GM18502 (cell line): ENCODE measurements around the gene INPP5D.
"Not testable (repeated sequence)": the region's sequence is repeated elsewhere in the genome, so short reads cannot be mapped to it uniquely, and the experiment has no call there.

Experiments
- ATAC-seq: cut with Tn5 transposase; IDR thresholded peaks from one replicate; pipeline ENCODE4 v1.9.1; 2021; ENCODE audit warnings: mild to moderate bottlenecking; ENCODE audit not compliant: unreplicated experiment, poor library complexity

INPP5D gene

GRCh38 chr2:233112776-233113452, 52.8 kb downstream of the INPP5D start:
- ATAC-seq = no peak

DNA sequence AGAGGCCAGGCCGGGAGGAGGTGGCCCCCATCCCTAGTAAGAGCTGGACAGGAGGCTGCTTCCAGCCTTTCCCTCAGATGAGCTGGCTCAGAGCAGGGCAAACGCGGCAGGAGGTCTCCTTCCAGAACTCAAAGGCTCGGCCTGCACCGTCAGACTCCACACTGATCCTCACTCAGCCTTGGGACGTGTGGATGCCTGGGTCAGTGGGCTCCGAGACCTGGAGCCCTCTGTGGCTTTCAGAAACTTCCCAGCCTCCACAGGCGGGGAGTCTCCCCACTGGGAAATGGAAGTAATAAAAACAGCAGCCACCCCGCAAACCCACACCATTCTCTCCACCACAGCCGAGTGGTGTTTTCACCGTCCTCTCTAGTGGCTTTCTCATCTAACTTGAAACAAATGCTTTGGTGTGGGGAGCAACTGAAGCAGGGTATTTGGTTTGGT, 54.3 kb downstream of the INPP5D start:
- no peak for ATAC-seq

DNA sequence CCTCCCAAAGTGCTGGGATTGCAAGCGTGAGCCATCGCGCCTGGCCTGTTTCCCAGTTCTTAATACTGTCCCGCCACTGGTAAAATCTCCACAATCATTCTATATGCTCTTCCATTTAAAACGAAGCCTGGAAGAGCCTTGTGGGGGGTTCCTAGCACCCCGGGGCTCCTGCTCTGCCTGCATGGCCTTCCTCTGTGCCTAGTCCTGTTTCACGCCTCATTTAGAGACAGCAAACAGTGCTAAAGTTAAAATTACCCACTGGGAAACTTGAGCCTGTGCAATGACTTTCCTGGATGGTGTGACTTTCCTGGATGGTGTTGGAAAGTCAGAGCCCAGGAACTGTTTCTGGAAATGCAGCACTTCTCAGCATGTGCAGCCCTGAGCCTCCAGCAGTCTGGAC, 55.0 kb downstream of the INPP5D start:
- ATAC-seq = no peak

DNA sequence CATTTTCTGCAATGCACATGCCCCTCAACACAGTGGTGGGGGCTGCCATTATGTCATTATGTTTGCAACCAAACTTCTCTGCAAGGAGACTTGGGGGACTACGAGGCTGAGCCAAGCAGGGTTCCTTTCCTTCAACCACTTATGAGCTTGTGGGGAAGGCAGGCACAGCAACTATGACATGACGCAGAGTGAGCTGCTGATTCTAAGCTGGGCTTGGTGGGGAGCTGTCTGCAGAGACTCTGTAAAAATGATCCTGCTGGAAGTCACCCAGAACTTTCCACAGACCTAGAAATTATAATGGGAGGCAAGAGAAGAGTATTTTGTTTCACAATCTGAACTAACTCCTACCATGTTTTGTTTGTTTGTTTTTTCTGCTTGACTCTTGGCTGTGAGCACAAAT, 55.6 kb downstream of the INPP5D start:
- no peak for ATAC-seq

DNA sequence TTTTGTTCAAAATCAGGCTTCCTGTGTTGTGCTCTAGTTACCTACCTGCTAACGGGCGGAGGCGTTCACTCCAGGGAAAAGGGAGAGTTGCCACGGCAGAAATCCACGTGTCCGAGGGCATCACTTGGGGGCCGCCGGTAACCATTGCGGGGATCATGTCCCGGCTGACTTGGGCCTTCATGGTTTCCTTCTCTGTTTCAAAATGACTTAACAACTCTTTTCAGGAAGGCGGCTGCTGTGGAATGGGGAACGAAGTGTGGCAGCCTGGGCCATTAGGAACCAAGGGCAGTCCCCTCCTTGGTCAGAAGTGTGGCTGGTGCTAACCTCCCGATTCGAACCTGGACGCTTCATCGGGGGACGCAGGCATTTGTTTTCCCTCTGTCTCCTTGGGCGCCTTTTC, 56.8 kb downstream of the INPP5D start:
- no peak for ATAC-seq

DNA sequence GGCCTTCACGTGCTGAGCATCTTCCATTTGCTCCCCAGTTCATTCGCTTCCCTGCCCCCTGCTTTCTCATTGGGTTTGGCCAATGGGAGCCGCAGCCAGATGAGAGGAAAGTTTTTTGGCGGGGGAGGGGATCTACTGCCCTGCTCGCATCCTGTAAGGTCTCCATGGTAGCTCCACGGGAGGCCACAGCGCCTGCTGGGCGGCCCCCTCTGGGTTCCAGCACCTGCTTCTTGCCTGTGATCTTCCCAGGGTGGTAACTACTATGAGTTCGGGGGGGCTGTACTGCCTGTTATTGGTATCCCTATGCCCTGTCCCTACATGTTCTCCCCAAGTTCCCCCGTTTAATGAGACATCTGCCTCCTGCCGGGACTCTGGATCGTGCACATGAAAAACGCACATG, 57.2 kb downstream of the INPP5D start:
- ATAC-seq = no peak

DNA sequence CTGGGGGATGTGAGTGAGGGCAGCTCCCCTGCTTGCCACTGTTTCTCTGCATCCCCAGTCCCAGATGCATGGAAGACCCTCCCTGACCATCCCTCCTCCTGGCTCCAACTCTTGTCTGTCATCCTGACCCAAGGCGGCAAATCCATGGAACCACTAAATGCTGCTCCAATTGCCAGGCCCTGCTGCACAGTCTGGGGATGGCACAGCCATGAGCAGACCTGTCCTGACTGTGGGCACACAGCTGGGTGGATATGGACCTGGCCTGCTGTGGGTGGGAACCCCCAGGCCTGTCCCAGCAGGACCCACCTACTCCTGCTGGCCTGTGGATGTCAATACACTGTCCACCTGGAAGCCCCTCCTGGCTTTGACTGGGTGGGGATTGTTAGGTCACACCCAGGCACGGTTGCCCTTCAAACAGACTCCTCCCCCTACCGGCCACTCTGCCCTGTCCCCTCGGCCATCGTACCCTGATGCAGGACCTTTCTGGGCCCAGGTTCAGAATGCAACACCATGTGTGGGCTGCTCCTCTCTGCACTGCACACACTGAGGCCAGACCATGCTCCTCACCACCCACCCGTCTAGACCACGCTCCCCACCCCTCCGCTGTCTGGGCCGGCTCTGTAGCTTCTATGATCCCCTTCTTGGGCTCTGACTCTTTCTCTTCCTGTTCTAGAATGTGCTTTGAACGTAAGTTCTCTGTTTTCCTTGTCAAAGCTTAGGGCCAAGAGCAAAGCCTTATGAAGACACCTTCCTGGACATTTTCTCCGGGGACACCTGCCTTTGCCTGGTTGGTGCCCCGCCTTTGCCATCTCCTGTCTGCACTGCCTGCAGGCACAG, 57.9 kb downstream of the INPP5D start:
- ATAC-seq = no peak

- no peak for ATAC-seq
Measured at GRCh38 chr2:233118648-233119000, 58.5 kb downstream of the INPP5D start.

DNA sequence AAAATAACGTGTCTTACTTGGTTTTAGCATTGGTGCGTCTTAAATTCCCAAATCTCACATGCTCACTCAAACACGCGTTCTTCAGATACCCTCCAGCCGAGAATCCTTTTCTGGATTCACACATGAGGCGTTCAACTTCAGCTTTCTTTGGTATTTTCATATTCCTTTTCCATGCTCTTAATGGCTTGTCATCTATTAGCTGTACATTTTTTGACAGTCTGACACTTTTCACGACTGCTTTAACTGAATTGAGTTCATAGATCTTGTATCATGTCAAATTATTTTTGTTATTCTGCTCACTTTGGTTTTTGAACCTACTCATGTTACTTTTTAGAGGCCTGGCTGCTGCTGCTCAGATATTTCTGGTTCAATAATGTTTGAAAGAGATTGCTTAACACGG, 59.0 kb downstream of the INPP5D start:
- no peak for ATAC-seq

- ATAC-seq = no peak
Measured at GRCh38 chr2:233119806-233120205, 59.7 kb downstream of the INPP5D start.

DNA sequence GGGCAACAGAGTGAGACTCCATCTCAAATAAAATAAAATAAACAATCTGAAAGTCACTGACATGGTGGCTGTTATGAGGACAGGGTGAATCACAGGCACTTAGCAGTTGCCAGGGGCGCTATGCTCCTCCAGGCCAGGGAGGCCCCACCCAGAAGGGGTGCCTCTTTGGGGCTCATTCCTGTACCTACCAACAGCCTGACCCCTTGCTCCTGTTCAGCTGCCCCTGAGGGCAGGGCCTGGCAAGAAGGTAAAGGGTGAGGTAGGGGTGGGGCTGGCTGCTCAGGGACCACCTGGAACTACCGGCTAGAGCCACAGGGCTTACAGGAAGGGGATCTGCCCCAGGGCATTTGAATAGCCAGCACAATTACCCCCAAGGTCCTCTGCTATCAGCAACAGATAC, 60.3 kb downstream of the INPP5D start:
- no peak for ATAC-seq

DNA sequence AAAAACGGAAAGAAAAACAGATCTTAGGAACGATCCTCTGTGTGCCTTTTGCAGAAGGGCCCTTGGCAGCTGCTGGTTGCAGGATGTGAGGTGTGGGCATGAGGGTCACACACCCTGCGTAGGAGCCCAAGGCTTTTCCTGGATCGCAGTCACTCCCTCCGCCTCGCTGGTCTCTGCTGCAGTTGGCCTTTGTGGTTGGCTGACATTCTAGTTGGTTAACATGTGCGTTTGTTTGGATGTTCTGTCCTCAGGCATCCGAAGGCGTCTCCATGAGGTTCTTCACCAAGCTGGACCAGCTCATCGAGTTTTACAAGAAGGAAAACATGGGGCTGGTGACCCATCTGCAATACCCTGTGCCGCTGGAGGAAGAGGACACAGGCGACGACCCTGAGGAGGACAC, 61.7 kb downstream of the INPP5D start:
- no peak for ATAC-seq

- ATAC-seq = no peak
Measured at GRCh38 chr2:233122541-233122940, 62.4 kb downstream of the INPP5D start.

DNA sequence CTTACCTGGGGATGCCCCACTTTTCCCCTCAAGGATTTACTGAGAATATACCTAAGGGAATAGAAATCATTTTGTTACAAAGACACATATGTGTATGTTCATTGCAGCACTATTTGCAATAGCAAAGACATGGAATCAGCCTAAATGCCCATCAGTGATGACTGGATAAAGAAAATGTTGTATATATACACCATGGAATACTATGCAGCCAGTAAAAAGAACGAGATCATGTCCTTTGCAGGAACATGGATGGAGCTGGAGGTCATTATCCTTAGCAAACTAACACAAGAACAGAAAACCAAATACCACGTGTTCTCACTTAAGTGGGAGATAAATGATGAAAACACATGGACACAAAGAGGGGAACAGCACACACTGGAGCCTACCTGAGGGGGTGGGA, 63.4 kb downstream of the INPP5D start:
- ATAC-seq = not testable (repeated sequence)

GRCh38 chr2:233124421-233125080, 64.4 kb downstream of the INPP5D start:
- ATAC-seq = peak; percentile 88

DNA sequence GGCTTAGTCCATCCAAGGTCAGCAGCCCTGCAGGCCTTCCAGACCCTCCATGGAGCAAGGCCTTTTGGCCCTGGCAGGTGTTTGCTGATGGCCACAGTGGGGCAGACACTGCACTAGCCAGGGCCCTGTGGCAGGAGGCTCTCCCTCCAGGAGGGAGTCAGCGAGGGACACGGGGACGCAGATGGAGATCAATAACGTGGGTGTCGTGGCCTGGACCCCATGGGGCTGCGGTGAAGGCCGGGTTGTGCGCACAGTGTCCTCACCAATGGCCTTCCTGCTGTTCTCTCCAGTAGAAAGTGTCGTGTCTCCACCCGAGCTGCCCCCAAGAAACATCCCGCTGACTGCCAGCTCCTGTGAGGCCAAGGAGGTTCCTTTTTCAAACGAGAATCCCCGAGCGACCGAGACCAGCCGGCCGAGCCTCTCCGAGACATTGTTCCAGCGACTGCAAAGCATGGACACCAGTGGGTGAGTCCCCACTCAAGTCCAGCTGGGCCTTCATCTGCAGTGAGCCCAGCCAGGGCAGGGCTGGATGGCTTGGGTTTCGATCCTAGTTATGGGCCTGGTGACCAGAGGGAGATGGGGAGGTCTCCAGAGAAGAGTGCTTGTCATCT, 65.4 kb downstream of the INPP5D start:
- peak; percentile 6 for ATAC-seq

- ATAC-seq = no peak
Measured at GRCh38 chr2:233129351-233129978, 69.3 kb downstream of the INPP5D start.

- no peak for ATAC-seq
Measured at GRCh38 chr2:233130024-233130423, 69.9 kb downstream of the INPP5D start.

DNA sequence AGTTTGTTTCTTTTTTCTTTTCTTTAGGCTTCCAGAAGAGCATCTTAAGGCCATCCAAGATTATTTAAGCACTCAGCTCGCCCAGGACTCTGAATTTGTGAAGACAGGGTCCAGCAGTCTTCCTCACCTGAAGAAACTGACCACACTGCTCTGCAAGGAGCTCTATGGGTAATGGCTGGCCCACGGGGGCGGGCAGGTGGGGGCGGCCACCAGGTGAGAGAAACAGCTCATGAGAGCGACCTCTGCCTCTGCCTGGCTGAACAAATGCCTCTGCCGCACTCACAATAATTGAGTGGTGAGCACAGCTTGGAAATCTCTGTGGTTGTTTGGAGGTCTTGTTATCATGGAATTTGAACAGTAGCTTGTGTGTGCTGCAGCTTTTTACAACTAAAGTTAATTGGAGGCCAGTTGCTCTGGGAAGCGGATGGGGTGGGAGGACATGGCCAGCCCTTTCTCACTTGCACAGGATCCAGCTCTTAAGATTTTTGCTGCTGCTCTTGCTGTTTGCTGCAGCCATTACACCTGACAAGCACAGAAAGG, 70.4 kb downstream of the INPP5D start:
- ATAC-seq = no peak
